ENCODE results near the gene FRMPD2. TPM values are rescaled to one million over a fixed set of nuclear protein-coding genes. Genes with fewer than 3 reads are reported as not detected.
A peak's percentile ranks its signal among the peaks of the same experiment; 100 is the strongest.
"Not testable (repeated sequence)": the region's sequence is repeated elsewhere in the genome, so short reads cannot be mapped to it uniquely, and the experiment has no call there.

Gene FRMPD2
- total RNA-seq, 1 donor from 2014 or later = not detected

- ATAC-seq = peak; percentile 30
These were observed 13.2 kb upstream of the FRMPD2 start for GRCh38 chr10:48287417-48288391.

GRCh38 chr10:48286356-48286755, 11.9 kb upstream of the FRMPD2 start:
- ATAC-seq = no peak

GRCh38 chr10:48285710-48286109, 11.2 kb upstream of the FRMPD2 start:
- ATAC-seq = no peak

GRCh38 chr10:48284811-48285210, 10.3 kb upstream of the FRMPD2 start:
- no peak for ATAC-seq

GRCh38 chr10:48284002-48284546, 9.6 kb upstream of the FRMPD2 start:
- no peak for ATAC-seq

GRCh38 chr10:48282829-48283228, 8.3 kb upstream of the FRMPD2 start:
- no peak for ATAC-seq

- ATAC-seq = not testable (repeated sequence)
These were observed 7.2 kb upstream of the FRMPD2 start for GRCh38 chr10:48281697-48282096.

- no peak for ATAC-seq
These were observed 4.7 kb upstream of the FRMPD2 start for GRCh38 chr10:48279081-48279751.

- no peak for ATAC-seq
These were observed 2.6 kb upstream of the FRMPD2 start for GRCh38 chr10:48277093-48277492.

- no peak for ATAC-seq
These were observed 755 bp downstream of the FRMPD2 start for GRCh38 chr10:48273741-48274140.

- ATAC-seq = no peak
These were observed 1.8 kb downstream of the FRMPD2 start for GRCh38 chr10:48272682-48273081.

- no peak for ATAC-seq
These were observed 3.3 kb downstream of the FRMPD2 start for GRCh38 chr10:48271047-48271730.

- ATAC-seq = no peak
These were observed 8.0 kb downstream of the FRMPD2 start for GRCh38 chr10:48266528-48266927.

GRCh38 chr10:48258105-48258504, 16.4 kb downstream of the FRMPD2 start:
- ATAC-seq = no peak

GRCh38 chr10:48257407-48257961, 17.0 kb downstream of the FRMPD2 start:
- ATAC-seq = no peak

GRCh38 chr10:48255722-48256121, 18.8 kb downstream of the FRMPD2 start:
- no peak for ATAC-seq

- no peak for ATAC-seq
These were observed 19.6 kb downstream of the FRMPD2 start for GRCh38 chr10:48254750-48255512.

- ATAC-seq = peak; percentile 66
These were observed 20.4 kb downstream of the FRMPD2 start for GRCh38 chr10:48253970-48254657.

GRCh38 chr10:48252354-48252650, 22.2 kb downstream of the FRMPD2 start:
- no peak for ATAC-seq

GRCh38 chr10:48251525-48252353, 22.8 kb downstream of the FRMPD2 start:
- ATAC-seq = peak; percentile 72

All from esophagus mucosa (tissue), 1 donor.